GM21786 (cell line): Measurements from ENCODE around the gene COG8.
"Not testable (repeated sequence)": the region's sequence is repeated elsewhere in the genome, so short reads cannot be mapped to it uniquely, and the experiment has no call there.

Source experiments
- ATAC-seq: cut with Tn5 transposase; IDR thresholded peaks from one replicate; pipeline ENCODE4 v1.9.1; 2021; ENCODE audit not compliant: unreplicated experiment

The COG8 gene

DNA sequence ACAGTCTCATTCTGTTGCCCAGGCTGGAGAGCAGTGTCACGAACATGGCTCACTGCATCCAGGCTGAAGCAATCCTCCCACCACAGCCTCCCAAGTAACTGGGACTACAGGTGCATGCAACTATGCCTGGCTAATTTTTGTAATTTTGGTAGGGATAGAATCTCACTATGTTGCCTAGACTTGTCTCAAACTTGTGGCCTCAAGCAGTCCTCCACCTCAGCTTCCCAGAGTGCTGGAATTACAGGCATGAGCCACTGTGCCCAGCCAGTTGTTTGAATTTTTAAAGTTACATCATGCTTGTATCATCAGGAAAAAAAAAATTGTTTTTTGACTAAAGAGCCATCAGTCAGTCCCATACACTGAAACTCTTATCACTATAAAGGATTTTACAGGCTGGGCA, 45.3 kb downstream of the COG8 start:
- ATAC-seq = no peak

- ATAC-seq = no peak
Observed at GRCh38 chr16:69293401-69293800, 46.0 kb downstream of the COG8 start.

GRCh38 chr16:69291657-69292056, 47.7 kb downstream of the COG8 start:
- ATAC-seq = not testable (repeated sequence)

DNA sequence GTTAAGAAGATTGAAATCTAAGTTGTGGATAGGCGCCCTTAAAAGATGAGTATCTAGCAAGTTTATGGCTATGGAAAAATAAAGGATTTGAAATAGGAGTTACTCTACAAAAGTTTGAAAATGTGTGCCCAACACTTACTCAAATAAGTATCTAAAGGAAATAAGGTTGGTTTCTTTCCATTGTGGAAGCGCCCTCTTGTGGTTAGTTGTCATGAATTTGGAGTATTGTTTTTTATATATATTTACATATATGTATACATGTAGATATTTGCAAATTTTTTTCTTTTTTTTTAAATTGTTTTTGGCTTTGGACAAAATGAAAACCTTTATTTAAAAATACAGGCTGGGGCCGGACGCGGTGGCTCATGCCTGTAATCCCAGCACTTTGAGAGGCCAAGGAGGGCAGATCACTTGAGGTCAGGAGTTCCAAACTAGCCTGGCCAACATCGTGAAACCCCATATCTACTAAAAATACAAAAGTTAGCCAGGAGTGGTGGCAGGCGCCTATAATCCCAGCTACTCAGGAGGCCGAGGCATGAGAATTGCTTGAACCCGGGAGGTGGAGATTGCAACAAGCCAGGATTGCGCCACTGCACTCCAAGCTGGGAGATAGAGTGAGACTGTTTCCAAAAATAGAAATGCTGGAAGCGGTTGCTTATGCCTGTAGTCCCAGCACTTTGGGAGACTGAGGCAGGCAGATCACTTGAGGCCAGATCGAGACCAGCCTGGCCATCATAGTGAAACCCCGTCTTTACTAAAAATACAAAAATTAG, 52.2 kb downstream of the COG8 start:
- no peak for ATAC-seq

DNA sequence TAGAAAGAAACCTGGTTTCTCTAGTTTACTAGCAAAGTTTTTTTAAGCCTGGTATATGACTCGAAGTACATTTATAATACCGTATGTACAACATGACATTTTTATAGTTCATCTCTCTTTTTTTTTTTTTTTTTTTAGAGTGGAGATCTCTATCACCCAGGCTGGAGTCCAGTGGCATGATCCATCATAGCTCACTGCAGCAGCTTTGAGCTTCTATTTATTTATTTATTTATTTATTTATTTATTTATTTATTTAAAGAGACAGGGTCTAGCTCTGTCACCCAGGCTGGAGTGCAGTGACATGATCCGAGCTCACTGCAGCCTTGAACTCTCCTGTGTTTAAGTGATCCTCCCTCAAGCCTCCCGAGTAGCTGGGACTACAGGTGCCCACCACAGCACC, 54.1 kb downstream of the COG8 start:
- ATAC-seq = no peak

DNA sequence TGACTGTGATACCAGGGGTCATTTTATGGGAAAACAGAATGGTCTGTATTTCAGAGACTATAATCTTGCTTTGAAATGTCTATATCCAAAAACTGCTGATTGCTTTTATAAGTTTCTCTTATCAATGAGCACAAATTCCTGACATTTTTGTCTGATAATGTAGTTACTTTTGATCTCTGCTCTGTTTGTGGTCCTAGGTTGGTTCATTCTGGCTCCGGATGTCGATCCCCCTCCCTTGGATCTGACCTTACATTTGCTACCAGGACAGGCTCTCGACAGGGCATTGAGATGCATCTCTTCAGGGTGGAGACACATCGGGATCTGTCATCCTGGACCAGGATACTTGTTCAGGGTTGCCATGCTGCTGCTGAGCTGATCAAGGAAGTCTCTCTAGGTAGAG, 55.5 kb downstream of the COG8 start:
- ATAC-seq = no peak

DNA sequence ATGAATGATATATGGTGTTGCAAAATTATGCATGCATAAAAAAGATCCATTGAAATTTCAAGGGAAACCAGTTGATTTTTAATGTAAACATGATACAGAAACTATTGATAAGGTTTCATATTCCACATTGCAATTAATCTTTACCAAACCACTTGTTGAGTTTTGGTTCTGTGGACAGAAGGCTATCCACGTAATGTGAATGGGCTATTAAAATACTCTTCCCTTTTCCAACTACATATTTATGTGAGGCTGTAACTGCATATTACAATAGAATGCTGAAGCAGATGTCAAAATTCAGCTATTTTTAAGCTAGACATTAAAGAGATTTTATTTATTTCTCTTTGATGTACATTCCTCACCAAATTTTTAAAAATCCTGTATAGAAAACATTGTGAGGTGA, 62.0 kb downstream of the COG8 start:
- ATAC-seq = no peak
